Lower leg skin (tissue), 4 donors: ENCODE results near the gene CHERP. TPM values are rescaled to one million over a fixed set of nuclear protein-coding genes. Genes with fewer than 3 reads are reported as not detected.
A peak's percentile ranks its signal among the peaks of the same experiment; 100 is the strongest.
"Not testable (repeated sequence)": the region's sequence is repeated elsewhere in the genome, so short reads cannot be mapped to it uniquely, and the experiment has no call there.

Experiments
- DNase-seq, 2 donors: peaks; one replicate each; pipeline ENCODE4 v3.0.0-alpha.2; 2019; ENCODE audit warnings: low spot score in 2 of 2
- H3K4me3 ChIP-seq: fragments of 200-600 bp; sonication (generic); 2 replicates; pipeline ENCODE4 v1.5.1; 2017; ENCODE audit warnings: mild to moderate bottlenecking, low read depth; ENCODE audit not compliant: poor library complexity, severe bottlenecking
- CTCF ChIP-seq, 3 donors: fragments of 450-650 bp; IDR thresholded peaks; one replicate each; pipeline ENCODE4 v1.5.1; 2016; ENCODE audit warnings: antibody characterized with exemption in 3 of 3, mild to moderate bottlenecking in 3 of 3, moderate library complexity in 2 of 3
- POLR2A ChIP-seq, 2 donors: fragments of 450-650 bp; IDR thresholded peaks; one replicate each; pipeline ENCODE4 v1.6.1; 2016 to 2017; ENCODE audit warnings: antibody characterized with exemption in 2 of 2, mild to moderate bottlenecking in 1 of 2, moderate library complexity in 1 of 2
- WGBS, 2 donors: methylation state at CpG; one replicate each; pipeline ENCODE4 v1.1.5; 2018; 5-methylcytosine and 5-hydroxymethylcytosine counted together
- intact Hi-C: fragments of 100-400 bp; cut with DNase I; formaldehyde crosslinking; loops from one replicate; pipeline ENCODE4 v1.15.0; 2023; ENCODE audit warnings: low total_unique reads
- total RNA-seq, 4 donors: library from RNA; depleted of rRNA; stranded (reverse); fragments of >200 nt; gene quantifications; one replicate each; pipeline ENCODE4 v1.1.0, GENCODE V29; 2016

CHERP gene
- total RNA-seq, 4 donors from 2014 or later = 9.7 to 32.7 (median 12.6) TPM

DNA sequence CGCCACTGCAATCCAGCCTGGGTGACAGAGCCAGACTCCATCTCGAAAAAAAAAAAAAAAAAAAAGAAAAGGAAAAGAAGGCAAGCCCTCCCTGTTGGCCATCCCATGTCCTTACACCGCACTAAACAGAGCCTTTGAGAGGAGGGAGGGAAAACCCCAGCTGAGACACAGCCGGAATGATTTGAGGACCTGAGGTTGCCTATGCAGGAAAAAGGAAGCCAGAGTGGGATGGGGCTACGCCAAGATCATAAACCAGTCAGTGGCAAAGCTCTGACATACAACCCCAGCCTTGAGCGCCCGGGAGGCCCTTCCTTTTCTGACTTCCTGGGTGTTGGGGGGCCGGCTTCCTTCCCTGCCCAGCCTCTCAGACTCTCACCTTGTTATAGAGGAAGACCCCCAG is 12.5 kb upstream of the CHERP start:
- no peak for DNase-seq
- H3K4me3 ChIP-seq = no peak overlapping the region
- 82 to 93% methylated on average over 8 of the region's 8 CpGs for WGBS, 2 donors
- TF ChIP-seq POLR2A (IDR thresholded peaks at IDR 0.05) = no peak
- TF ChIP-seq CTCF (IDR thresholded peaks at IDR 0.05) = no peak
- intact Hi-C loops = no loop called here

DNA sequence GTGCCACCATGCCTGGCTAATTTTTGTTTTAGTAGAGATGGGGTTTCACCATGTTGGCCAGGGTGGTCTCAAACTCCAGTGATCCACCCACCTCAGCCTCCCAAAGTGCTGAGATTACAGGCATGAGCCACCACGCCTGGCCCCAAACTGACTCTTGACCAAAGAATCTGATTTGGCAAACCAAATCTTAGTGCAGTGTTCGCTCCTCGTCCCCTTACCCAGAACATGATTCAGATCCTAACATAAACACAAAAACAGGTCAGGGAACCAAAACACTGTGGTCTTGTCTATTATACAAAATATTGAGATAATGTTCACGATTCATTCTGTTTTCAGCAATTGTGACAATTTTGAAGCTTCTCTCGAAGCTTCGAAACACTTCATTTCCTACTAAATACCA is 9.7 kb upstream of the CHERP start:
- not testable (repeated sequence) for DNase-seq, H3K4me3 ChIP-seq
- intact Hi-C loops = loop anchor here (2.0 kb wide), 1 partner anchor 69 kb away; no protein-coding TSS in a partner anchor
- WGBS, 2 donors = 93 to 96% methylated on average over 6 of the region's 6 CpGs

- TF ChIP-seq CTCF (IDR thresholded peaks at IDR 0.05) = no peak
- intact Hi-C loops = no loop called here
- no peak for DNase-seq
- no peak overlapping the region for H3K4me3 ChIP-seq
- 89% methylated on average over 4 of the region's 4 CpGs for WGBS, 2 donors
Measured at GRCh38 chr19:16548956-16549355, 6.7 kb upstream of the CHERP start.

GRCh38 chr19:16544473-16545231 is 2.4 kb upstream of the CHERP start:
- intact Hi-C loops = no loop called here
- WGBS, 2 donors = 88 to 91% methylated on average over 11 of the region's 11 CpGs
- no peak overlapping the region for H3K4me3 ChIP-seq
- DNase-seq = no peak
- TF ChIP-seq POLR2A (IDR thresholded peaks at IDR 0.05) (no peak), CTCF (IDR thresholded peaks at IDR 0.05) (no peak)

DNA sequence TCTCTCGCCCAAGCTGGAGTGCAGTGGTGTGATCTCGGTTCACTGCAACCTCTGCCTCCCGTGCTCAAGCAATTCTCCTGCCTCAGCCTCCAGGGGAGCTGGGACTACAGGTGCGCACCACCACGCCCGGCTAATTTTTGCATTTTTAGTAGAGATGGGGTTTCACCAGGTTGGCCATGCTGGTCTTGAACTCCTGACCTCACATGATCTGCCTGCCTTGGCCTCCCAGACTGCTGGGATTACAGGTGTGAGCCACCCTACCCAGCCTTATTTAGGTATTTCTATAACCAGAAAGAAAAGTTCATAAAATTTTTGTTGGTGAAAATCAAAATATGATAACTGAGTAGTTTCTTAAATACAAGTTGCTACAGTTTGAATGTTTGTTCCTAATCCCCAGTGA is 1.5 kb upstream of the CHERP start:
- intact Hi-C loops, DNase-seq, H3K4me3 ChIP-seq: not testable (repeated sequence)
- WGBS, 2 donors = 78 to 79% methylated on average over 6 of the region's 6 CpGs

DNA sequence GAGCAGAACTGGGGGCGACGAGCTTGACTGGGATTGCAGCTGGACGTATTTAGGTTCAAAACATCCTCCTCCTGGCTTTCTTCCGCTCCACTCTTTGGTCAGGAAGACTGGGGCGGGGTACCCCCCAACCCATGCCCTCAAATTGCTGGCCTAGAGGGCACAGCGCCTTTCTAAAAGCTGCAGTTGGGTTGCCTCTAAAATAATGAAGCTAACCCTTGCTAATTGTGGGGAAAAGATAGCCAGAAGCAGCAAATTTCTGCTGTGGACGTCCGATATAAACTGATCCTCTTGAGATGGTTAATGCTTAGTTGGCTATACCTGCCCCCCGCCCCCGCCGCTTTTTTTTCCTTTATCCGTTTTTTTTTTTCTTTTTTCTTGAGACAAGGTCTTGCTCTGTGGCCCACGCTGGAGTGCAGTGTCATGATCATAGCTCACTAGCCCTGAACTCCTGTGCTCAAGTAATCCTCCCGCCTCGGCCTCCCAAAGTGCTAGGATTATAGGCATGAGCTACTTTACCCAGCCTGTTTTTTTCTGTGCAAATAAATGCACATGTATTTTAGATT is 754 bp upstream of the CHERP start:
- intact Hi-C loops = no loop called here
- peak overlapping the region; percentile 88 for H3K4me3 ChIP-seq
- DNase-seq = peak in 1 of 2 donors; percentile 25
- WGBS, 2 donors = 4% methylated on average over 15 of the region's 15 CpGs
- no peak for TF ChIP-seq CTCF (IDR thresholded peaks at IDR 0.05)
